RPMI7951 (cell line): ENCODE data around the gene GREB1. TPM values are rescaled to one million over a fixed set of nuclear protein-coding genes. Genes with fewer than 3 reads are reported as not detected.

Experiments
- DNase-seq: peaks from one replicate; pipeline ENCODE4 v3.0.0-alpha.2; 2012; ENCODE audit warnings: low read depth
- total RNA-seq: library from RNA; depleted of rRNA; stranded (reverse); fragments of >200 nt; shearing (Covaris generic); gene quantifications from 2 replicates; pipeline ENCODE4 v1.2.3, GENCODE V29; 2014

GREB1 gene
- total RNA-seq, 1 experiment from 2014 or later: 0.84 TPM

DNA sequence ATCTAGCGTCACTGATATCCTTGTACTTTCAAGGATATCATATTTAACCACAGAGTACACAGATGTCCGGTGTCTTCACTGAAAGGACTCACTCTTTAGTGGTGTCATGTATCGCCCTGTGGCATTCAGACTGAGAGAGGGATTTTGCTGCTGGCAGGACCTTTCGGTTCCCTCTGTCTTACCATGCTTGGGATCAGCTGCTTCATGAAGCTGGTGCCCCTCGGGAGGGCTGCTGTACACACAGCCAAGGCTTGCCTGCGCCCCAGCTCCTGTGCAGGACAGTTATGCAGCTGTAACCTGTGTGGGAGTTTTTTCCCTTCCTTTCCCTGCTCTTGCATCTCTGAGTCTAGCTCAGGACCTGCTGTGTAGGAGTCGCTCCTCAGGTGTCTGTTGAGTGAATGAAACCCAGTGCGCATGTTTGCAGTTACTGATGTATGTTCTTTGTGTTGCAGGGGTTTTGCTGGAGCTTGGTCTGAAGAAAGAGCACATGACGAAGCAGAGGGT is 64.4 kb downstream of the GREB1 start:
- peak; percentile 51 for DNase-seq

DNA sequence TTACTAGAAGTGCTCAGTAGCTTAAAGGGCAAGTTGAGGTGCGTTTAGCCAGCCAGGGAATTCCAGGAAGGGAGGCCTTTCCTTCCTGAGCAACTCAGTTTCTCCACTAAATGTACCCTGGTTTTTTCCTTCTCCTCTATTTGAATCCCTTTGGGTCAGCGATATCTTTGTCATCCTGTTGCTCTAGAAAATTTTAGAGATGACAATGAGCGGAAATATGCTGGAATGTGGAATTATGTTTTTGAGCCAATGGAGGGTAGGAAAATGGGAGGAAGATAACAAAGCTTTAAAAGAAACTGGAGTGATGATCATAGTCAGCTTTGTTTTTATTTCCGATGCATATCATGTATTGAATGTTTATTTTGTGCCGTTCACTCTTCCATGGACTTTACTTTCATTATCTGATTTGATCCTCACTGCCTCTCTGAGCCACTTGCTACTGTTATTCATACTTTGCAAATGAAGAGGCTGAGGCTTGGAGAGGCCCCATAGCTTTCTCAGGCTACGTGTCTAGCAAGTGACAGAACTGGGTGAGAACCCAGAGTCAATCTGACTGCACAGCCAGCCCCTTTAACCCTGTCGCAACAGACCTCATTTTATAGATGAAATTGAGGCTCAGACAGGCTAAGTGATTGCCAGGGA is 68.8 kb downstream of the GREB1 start:
- DNase-seq: no peak

DNA sequence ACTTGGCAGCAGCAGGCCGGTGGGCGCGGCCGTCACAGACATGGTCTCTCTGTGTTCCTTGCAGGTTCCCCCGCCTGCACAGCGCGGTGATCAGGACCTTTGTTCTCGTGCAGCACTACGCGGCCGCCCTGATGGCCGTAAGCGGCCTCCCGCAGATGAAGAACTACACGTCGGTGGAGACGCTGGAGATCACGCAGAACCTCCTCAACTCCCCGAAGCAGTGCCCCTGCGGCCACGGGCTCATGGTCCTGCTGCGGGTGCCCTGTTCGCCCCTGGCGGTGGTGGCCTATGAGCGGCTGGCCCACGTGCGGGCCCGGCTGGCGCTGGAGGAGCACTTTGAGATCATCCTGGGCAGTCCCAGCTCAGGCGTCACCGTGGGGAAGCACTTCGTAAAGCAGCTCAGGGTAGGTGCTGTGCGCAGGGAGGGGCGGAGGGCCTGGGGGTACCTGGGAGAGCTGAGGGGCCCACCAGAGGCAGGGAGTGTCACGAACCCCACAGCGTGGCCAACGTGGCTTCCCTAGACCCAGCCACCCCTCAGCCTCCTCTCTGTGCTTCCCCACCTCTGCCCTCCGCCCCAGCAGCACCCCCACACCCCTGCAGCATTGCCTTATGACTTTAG is 76.9 kb downstream of the GREB1 start:
- DNase-seq: no peak

DNA sequence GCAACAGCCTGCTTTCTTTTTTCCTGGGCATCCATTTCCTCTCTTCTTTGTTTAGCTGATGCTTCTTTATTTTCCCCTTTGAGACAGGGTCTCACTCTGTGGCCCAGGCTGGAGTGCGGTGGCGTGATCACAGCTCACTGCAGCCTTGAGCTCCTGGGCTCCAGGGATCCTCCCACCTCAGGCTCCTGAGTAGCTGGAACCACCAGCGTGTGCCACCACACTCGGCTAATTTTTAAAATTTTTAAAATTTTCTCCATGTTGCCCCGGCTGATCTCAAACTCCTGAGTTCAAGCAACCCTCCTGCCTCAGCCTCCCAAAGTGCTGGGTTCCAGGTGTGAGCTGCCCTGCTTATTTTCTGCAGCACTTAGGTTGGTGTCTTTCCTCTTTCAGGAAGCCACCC is 77.4 kb downstream of the GREB1 start:
- DNase-seq: no peak

DNA sequence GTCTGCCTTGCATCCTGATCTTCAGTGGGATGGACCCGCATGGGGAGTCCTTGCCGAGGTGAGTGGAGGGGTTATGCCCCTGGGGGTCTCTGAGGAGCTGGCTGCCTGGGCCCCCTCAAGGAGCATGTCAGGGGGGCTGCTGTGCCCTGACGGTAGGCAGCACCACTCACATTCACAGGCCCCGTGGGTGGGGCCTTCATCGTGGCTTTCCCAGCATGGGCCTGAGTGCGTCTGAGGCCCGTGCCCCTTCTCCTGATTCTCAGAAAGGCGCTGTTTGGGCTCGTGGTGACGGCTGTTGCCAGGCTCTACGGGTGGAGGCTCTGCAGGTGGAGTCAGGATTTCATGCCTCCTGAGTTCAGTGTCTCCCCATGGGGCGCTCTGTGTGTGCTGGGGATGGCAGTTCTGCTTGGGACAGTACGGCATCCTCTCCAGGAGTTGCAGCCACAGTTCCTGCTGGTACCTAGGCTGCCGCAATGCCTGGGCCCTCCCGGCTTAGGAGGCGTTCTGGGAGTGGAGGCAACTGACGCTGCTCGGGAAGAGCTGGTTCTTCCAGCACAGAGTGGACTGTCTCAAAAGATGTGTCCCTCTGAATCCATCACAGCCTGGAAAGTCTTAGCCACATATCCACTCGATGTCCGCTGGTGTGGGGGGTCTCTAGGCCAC is 78.8 kb downstream of the GREB1 start:
- no peak for DNase-seq

DNA sequence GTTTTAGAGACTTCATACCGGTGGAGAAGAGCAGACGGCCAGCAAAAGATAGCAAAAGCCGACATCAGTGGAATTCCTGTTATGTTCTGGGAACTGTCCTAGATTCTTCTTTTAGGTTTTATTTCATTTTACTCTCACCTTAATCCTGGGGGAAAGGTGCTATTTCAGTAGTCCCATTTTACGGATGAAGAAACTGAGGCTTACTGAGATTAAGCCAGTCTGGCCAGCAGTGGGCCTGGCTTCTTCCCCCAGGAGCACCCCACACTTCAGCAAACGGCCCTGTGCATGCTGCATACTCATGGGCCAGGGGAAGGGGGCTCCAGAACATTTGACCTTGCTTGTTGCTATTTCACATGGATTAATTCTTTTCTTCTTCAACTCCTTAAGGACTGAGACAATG is 79.5 kb downstream of the GREB1 start:
- no peak for DNase-seq

DNA sequence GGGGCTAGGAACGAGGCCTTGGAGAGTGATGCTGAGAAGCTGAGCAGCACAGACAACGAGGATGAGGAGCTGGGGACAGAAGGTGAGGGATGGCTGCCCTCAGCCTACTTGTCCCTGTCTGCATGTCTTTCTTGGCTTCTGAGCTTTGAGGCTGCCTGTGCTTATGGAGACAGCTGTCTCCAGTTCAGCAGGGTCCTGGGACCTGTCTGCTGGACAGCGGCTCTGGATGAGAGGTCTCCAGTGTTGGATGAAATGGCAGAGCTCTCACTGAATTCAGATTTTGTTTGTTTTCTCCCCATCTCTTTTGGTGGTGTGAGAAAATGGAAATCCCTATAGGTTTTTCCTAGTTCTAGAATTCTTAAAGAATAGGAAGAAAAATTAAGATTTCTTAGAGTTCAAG is 81.4 kb downstream of the GREB1 start:
- no peak for DNase-seq

DNA sequence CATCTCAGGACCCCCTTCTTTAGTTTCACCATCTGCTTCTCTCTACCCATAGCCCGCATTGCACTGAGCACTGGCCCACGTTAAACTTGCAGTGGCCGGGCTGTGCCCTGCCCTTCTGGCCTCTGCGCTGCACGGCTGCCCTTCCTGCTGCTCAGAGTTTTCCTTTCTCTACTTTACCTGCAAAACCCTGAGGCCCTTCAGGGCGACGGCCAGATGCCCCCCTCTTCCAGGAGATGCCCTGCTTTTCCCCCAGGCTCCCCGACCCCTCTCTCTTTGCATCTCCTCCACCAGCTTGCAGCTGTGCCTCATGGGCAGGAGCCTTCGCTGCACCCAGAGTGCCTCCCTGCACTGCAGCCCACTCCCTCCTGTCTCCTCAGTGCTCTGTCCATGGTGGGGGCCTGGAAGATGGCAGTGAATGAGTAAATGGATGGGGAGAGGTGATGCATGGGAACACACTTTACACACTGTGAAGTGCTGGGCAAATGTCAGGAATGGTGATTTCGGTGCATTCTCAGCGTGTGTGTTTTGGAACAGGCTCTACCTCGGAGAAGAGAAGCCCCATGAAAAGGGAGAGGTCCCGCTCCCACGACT is 82.3 kb downstream of the GREB1 start:
- DNase-seq: no peak

DNA sequence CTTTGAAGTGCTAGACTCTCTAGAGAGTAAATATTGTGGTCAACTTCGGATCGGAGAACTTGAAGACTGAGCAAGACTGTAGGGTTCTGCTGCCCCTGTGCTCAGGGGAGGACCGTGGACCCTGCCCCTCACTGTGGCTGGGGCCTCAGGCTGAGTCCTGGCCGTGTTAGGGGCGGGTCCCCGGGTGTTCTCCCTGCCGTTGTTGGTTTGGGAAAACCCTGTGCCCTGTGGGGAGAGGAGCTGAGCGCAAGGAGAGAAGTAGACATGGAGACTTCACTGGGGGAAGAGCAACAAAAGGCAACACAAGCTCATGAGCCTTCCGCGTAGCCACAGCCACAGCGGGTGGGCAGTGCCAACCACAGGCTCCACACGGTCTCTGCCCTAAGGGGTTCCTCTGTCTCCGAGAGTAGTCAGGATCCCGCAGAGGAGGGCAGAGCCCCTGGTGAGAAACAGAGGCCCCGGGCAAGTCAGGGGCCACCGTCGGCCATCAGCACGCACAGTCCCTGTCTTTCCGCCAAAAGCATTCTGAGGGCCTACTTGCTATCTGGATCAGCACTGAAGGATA is 83.1 kb downstream of the GREB1 start:
- DNase-seq: no peak

DNA sequence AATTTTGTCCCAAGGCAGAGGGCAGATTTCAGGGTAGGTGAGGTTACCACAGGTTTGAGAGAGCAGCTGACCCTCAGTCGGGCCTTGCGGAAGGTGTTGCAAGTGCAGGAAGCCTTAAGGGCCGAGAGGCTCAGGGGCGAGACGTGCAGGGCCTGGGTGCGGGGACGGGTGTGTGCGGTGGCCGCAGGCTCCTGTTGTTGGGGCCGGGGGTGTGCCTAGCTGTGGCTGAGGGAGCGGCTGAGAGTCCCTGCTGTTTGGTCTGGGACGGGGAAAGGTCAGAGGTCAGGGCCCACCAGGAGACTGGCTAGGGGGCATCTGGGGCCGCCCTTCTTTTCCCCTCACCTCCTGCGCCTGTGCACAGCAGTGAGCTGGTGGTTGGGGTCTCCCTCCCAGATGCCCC is 83.7 kb downstream of the GREB1 start:
- no peak for DNase-seq

DNA sequence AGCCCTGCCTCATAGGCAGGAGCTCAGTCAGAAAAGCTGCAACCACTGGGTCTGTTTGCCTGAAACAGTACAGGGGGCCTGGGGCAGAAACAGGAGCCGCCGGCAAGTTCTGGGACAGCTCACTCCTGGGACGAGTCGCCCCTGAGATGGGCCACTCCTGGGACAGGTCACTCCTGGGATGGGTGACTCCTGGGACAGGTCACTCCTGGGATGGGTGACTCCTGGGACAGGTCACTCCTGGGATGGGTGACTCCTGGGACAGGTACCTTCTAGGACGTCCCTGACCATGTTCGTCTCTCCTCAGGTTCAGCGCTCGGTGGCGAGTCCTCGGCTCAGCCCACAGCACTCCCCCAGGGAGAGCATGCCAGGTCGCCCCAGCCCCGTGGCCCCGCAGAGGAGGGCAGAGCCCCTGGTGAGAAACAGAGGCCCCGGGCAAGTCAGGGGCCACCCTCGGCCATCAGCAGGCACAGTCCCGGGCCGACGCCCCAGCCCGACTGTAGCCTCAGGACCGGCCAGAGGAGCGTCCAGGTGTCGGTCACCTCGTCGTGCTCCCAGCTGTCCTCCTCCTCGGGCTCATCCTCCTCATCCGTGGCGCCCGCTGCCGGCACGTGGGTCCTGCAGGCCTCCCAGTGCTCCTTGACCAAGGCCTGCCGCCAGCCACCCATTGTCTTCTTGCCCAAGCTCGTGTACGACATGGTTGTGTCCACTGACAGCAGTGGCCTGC is 84.3 kb downstream of the GREB1 start:
- DNase-seq: no peak

DNA sequence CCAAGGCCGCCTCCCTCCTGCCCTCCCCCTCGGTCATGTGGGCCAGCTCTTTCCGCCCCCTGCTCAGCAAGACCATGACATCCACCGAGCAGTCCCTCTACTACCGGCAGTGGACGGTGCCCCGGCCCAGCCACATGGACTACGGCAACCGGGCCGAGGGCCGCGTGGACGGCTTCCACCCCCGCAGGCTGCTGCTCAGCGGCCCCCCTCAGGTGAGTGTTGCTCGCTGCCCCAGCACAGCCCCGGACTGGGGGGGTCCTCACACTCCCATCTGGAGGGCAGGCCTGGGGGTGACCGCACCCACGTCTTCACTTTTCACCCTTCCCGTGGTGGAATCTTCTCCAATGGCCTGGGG is 84.8 kb downstream of the GREB1 start:
- no peak for DNase-seq

DNA sequence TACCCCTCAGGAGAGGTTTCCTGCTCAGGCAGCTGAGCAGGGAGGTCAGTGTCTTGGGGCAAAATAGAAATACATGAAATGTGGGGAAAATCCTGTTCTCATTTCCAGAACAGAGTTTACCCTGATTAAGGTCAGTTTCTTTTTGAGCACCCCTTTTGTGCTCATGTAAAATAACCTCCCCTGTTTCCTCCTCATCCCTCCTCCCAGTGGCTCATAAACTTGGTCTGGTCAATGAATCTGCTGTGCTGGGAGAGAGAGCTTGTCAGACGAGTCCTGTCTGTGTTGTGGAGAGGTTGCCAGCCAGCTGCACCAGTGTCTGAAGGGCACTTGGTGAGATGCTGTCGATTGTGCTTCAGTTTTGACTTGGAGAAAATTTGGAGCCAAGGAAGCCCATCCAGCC is 87.6 kb downstream of the GREB1 start:
- no peak for DNase-seq

DNA sequence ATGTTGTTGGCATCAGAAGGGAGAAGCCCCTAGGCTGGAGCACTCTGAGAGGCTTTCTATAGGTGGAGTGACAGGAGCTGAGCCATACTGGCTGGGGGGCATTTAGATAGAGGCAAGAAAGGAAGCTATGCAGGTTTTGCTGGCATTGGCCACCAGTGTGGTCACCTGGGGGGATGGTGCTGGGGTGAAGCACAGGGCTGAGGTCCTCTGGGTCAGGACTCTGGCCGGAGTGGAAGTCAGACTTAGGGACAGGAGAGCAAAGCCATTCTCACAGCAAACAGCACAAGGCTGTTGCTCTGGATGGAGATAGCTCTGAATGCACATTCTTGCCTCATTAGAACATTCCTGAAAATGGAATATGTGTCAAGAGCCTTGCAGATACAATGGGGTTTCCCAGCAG is 88.8 kb downstream of the GREB1 start:
- DNase-seq: no peak

DNA sequence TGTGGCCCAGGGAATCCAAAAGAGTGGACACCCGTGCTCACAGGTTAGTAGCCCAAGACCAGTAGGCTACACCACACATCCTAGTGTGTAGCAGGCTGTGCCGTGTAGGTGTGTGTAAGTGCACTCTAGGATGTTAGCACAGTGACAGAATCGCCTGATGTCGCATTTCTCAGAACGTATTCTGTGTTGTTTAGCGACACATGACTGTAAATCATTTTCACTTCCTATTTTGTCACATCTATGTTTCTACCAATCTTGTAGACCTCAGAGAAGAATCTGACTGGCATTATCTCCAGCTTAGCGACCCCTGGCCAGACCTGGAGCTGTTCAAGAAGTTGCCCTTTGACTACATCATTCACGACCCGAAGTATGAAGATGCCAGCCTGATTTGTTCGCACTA is 91.0 kb downstream of the GREB1 start:
- DNase-seq: no peak

DNA sequence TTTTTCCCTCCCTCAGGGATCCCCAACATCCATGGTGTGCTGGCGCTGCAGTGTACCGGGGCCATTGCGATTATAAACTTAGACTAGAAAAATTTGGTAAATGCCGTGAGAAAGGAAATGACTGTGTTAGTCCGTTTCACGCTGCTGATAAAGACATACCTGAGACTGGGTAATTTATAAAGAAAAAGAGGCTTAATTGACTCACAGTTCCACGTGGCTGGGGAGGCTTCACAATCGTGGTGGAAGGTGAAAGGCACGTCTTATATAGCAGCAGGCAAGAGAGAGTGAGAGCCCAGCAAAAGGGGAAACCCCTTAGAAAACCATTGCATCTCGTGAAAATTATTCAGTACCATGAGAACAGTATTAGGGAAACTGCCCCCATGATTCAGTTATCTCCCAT is 91.8 kb downstream of the GREB1 start:
- DNase-seq: no peak

DNA sequence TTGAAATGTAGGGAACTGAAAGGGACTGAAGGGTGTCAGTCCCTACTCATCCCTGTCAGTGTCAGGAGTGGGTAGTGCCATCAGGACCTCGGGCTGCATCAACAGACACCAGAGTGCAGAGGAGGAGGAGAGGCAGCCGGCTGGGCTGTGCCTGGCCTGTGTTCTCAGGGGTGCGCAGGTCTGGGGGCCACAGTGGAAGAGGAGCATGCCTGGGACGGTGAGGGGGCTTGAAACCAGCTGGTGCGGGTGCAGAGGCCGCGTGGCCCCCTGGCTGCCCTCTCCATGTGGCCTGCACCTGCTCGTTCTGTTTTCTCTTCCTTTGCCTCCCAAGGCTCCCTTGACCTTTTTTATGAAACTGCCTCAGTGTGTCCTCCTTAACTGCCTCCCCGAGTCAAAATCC is 94.8 kb downstream of the GREB1 start:
- no peak for DNase-seq

DNA sequence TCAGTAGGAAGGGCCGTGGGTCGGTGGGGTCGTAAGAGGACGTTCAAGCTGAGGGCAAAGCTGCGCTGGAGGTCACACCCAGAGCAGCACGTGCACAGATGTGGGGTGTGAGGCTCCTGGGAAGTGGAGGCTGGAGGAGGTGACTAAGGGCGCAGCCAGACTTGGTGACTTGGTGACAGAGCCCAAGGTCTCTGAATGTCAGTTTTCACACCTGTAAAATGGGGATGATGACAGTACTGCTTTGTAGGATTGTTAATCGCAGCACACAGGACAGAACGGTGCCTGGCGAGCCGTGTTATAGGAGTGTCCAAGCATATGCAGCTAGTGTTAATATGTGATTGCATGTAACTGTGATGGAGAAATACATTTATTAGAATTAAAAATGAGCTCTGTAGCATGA is 95.4 kb downstream of the GREB1 start:
- no peak for DNase-seq

DNA sequence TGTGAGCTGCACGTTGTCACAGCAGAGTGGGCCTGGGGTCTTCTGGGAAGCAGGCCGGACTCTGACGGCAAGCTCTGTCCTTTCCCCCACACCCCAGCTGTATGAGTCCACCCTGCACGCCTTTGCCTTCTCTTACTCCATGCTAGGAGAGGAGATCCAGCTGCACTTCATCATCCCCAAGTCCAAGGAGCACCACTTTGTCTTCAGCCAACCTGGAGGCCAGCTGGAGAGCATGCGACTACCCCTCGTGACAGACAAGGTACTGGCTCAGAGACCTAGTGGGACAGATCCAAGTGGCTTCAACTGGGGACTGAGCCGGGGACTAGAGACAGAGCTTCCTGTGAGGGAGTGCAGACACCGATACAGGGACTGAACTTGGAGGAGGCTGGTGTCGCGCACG is 96.0 kb downstream of the GREB1 start:
- no peak for DNase-seq

DNA sequence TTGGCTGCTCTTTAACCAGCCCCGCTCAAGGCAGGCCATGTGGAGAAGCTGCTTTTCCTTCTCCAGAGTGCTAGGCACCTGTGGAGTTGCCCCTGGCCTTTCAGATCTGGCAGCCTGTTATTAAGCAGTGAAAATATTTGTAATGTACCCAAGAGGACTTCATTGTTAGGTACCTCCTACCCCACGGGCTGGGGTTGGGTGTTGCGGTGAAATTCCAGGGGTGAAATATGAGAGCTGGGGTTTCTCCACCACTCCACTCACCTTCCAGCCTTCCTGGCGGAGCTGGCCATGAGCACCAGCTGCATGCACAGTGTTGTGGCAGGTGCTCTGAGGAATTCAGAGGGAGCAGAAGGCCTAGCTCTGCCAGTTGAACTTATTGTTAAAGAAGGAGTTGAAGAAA is 97.0 kb downstream of the GREB1 start:
- DNase-seq: no peak

DNA sequence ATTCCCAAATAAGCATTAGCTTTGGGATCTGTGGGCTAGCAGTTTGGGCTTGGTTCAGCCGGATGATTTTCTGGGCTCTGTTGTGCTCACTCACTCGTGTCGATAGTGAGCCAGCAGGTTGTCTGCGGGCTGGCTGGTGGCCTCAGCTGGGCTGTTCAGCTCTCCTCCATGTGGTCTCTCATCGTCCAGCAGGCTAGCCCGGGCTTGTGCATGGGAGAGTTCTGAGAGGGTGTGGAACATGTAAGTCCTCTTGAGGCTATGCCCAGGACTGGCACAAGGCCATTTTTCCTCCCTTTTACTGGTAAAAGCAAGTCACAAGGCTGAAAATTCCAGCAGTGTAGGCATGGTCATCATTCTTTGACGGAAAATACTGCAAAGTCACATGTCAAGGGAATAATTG is 97.6 kb downstream of the GREB1 start:
- no peak for DNase-seq

DNA sequence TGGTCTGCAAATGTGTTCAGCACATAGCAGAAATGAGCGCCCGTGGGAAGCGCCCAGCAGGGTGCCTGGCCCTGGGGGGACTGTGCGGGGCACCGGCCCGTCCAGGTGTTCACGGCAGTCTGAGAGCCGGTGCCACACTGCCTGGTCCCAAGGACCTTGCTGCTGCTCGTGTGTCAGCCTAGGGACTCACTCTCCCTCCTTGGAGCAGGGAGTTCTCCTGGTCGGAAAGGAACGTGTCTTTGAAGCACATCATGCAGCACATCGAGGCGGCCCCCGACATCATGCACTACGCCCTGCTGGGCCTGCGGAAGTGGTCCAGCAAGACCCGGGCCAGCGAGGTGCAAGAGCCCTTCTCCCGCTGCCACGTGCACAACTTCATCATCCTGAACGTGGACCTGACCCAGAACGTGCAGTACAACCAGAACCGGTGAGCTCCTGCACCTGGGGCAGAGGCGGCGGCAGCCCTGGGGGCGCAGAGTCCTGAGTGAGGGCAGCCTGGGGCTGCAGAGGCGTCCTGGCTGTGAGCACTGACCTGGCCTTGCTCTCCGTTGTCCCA is 100.2 kb downstream of the GREB1 start:
- no peak for DNase-seq
